ENCODE measurements around the gene IPO13.

The IPO13 gene

GRCh38 chr1:43930168-43930948 is 16.4 kb upstream of the IPO13 start:
- peak; percentile 40 for DNase-seq (ENCODE audit: low read depth, low spot score)
- H3K4me3 ChIP-seq (ENCODE audit: low read length) = no peak overlapping the region

- DNase-seq (ENCODE audit: low read depth, low spot score) = no peak
- H3K4me3 ChIP-seq (ENCODE audit: low read length) = no peak overlapping the region
Observed at GRCh38 chr1:43930949-43931275, 15.8 kb upstream of the IPO13 start.

GRCh38 chr1:43931711-43932660 is 14.8 kb upstream of the IPO13 start:
- no peak overlapping the region for H3K4me3 ChIP-seq (ENCODE audit: low read length)
- no peak for DNase-seq (ENCODE audit: low read depth, low spot score)

GRCh38 chr1:43932786-43933385 is 13.9 kb upstream of the IPO13 start:
- no peak overlapping the region for H3K4me3 ChIP-seq (ENCODE audit: low read length)
- no peak for DNase-seq (ENCODE audit: low read depth, low spot score)

- DNase-seq (ENCODE audit: low read depth, low spot score) = no peak
- H3K4me3 ChIP-seq (ENCODE audit: low read length) = no peak within 1 kb of the TSS
Observed at GRCh38 chr1:43933386-43934100, 13.2 kb upstream of the IPO13 start, which contains the start of gene ARTN. ARTN (plus strand) TSS chr1:43933801; CDS start chr1:43935657, 1,856 bp downstream.

GRCh38 chr1:43934101-43934985 is 12.4 kb upstream of the IPO13 start:
- peak; percentile 34 for DNase-seq (ENCODE audit: low read depth, low spot score)
- no peak overlapping the region for H3K4me3 ChIP-seq (ENCODE audit: low read length)

GRCh38 chr1:43934986-43935324 is 11.8 kb upstream of the IPO13 start:
- H3K4me3 ChIP-seq (ENCODE audit: low read length) = no peak overlapping the region

GRCh38 chr1:43935711-43936427 is 10.9 kb upstream of the IPO13 start:
- no peak for DNase-seq (ENCODE audit: low read depth, low spot score)

More at GRCh38 chr1:43934986-43935324, 11.8 kb upstream of the IPO13 start:
- DNase-seq (ENCODE audit: low read depth, low spot score) = no peak

GRCh38 chr1:43936431-43937151 is 10.2 kb upstream of the IPO13 start:
- DNase-seq (ENCODE audit: low read depth, low spot score) = no peak
- no peak overlapping the region for H3K4me3 ChIP-seq (ENCODE audit: low read length)

More at GRCh38 chr1:43935711-43936427, 10.9 kb upstream of the IPO13 start:
- no peak overlapping the region for H3K4me3 ChIP-seq (ENCODE audit: low read length)

- DNase-seq (ENCODE audit: low read depth, low spot score) = no peak
- H3K4me3 ChIP-seq (ENCODE audit: low read length) = no peak overlapping the region
Observed at GRCh38 chr1:43937179-43937865, 9.4 kb upstream of the IPO13 start.

- H3K4me3 ChIP-seq (ENCODE audit: low read length) = no peak overlapping the region
Observed at GRCh38 chr1:43938383-43938782, 8.4 kb upstream of the IPO13 start.

GRCh38 chr1:43938892-43939587 is 7.7 kb upstream of the IPO13 start:
- no peak for DNase-seq (ENCODE audit: low read depth, low spot score)
- no peak overlapping the region for H3K4me3 ChIP-seq (ENCODE audit: low read length)

More at GRCh38 chr1:43938383-43938782, 8.4 kb upstream of the IPO13 start:
- no peak for DNase-seq (ENCODE audit: low read depth, low spot score)

- no peak overlapping the region for H3K4me3 ChIP-seq (ENCODE audit: low read length)
- DNase-seq (ENCODE audit: low read depth, low spot score) = no peak
Observed at GRCh38 chr1:43942411-43942810, 4.3 kb upstream of the IPO13 start.

- no peak for DNase-seq (ENCODE audit: low read depth, low spot score)
- H3K4me3 ChIP-seq (ENCODE audit: low read length) = no peak overlapping the region
Observed at GRCh38 chr1:43944860-43945259, 1.9 kb upstream of the IPO13 start.

- peak overlapping the region; percentile 97 for H3K4me3 ChIP-seq (ENCODE audit: low read length)
- DNase-seq (ENCODE audit: low read depth, low spot score) = no peak
Observed at GRCh38 chr1:43945674-43946235, 995 bp upstream of the IPO13 start.
